Mucosa of rectum (tissue), 2 donors: ENCODE data around the gene PDZRN4.
"Not testable (repeated sequence)": the region's sequence is repeated elsewhere in the genome, so short reads cannot be mapped to it uniquely, and the experiment has no call there.

Experiments used
- H3K27ac ChIP-seq, 2 donors: one replicate each; pipeline ENCODE4 v1.7.0; 2013; ENCODE audit warnings: inconsistent platforms in 2 of 2, low read depth in 2 of 2, low read length in 2 of 2
- H3K27me3 ChIP-seq, 2 donors: one replicate each; pipeline ENCODE4 v1.7.0; 2013; ENCODE audit warnings: low read length in 2 of 2; ENCODE audit not compliant: control insufficient read depth in 2 of 2, insufficient read depth in 2 of 2
- H3K36me3 ChIP-seq, 2 donors: one replicate each; pipeline ENCODE4 v1.7.0; 2013; ENCODE audit warnings: low read length in 2 of 2; ENCODE audit not compliant: control insufficient read depth in 2 of 2, insufficient read depth in 2 of 2
- H3K4me1 ChIP-seq, 2 donors: one replicate each; pipeline ENCODE4 v1.7.0; 2013; ENCODE audit warnings: low read length in 2 of 2, mild to moderate bottlenecking in 1 of 2; ENCODE audit not compliant: control insufficient read depth in 2 of 2, insufficient read depth in 2 of 2
- H3K4me3 ChIP-seq, 2 donors: one replicate each; pipeline ENCODE4 v1.7.0; 2013; ENCODE audit warnings: low read length in 2 of 2
- H3K9ac ChIP-seq, 2 donors: one replicate each; pipeline ENCODE4 v1.7.0; 2013; ENCODE audit warnings: low read length in 2 of 2, low read depth in 1 of 2, mild to moderate bottlenecking in 1 of 2
- H3K9me3 ChIP-seq, 2 donors: one replicate each; pipeline ENCODE4 v1.7.0; 2013; ENCODE audit warnings: low read length in 2 of 2; ENCODE audit not compliant: control insufficient read depth in 2 of 2
- donor health status: healthy.
- donor health status: Normal muscosa, but diverticular disease.

The PDZRN4 gene

GRCh38 chr12:41302979-41303403 is 114.9 kb downstream of the PDZRN4 start:
- Histone ChIP-seq H3K36me3 (no peaks in the 10 kb centered on the region), H3K4me3 (no peak overlapping the region), H3K9ac (no peak overlapping the region), H3K27me3 (no peaks in the 10 kb centered on the region), H3K4me1 (no peaks in the 10 kb centered on the region), H3K9me3 (no peaks in the 10 kb centered on the region), H3K27ac (no peak overlapping the region)

- Histone ChIP-seq H3K36me3 (no peaks in the 10 kb centered on the region), H3K27ac (no peak overlapping the region), H3K9me3 (no peaks in the 10 kb centered on the region), H3K4me3 (no peak overlapping the region), H3K9ac (no peak overlapping the region), H3K27me3 (no peaks in the 10 kb centered on the region), H3K4me1 (no peaks in the 10 kb centered on the region)
Measured at GRCh38 chr12:41304526-41304925, 116.4 kb downstream of the PDZRN4 start.

GRCh38 chr12:41310367-41310766 is 122.2 kb downstream of the PDZRN4 start:
- Histone ChIP-seq H3K4me3 (no peak overlapping the region), H3K27ac (no peak overlapping the region), H3K36me3 (no peaks in the 10 kb centered on the region), H3K9ac (no peak overlapping the region), H3K4me1 (no peaks in the 10 kb centered on the region), H3K27me3 (no peaks in the 10 kb centered on the region), H3K9me3 (no peaks in the 10 kb centered on the region)

GRCh38 chr12:41311883-41312282 is 123.8 kb downstream of the PDZRN4 start:
- Histone ChIP-seq H3K36me3 (no peaks in the 10 kb centered on the region), H3K9ac (no peak overlapping the region), H3K27me3 (no peaks in the 10 kb centered on the region), H3K9me3 (no peaks in the 10 kb centered on the region), H3K27ac (no peak overlapping the region), H3K4me1 (no peaks in the 10 kb centered on the region), H3K4me3 (no peak overlapping the region)

GRCh38 chr12:41312451-41312850 is 124.3 kb downstream of the PDZRN4 start:
- not testable (repeated sequence) for H3K4me1 ChIP-seq, H3K4me3 ChIP-seq, H3K9ac ChIP-seq, H3K9me3 ChIP-seq, H3K27me3 ChIP-seq, H3K27ac ChIP-seq, H3K36me3 ChIP-seq

GRCh38 chr12:41325336-41325735 is 137.2 kb downstream of the PDZRN4 start:
- H3K36me3 ChIP-seq, result no peaks in the 10 kb centered on the region

GRCh38 chr12:41327096-41327895 is 139.2 kb downstream of the PDZRN4 start:
- Histone ChIP-seq H3K27ac (no peak overlapping the region), H3K27me3 (no peaks in the 10 kb centered on the region), H3K4me1 (no peaks in the 10 kb centered on the region), H3K9ac (no peak overlapping the region), H3K4me3 (no peak overlapping the region), H3K36me3 (no peaks in the 10 kb centered on the region), H3K9me3 (no peaks in the 10 kb centered on the region)

More at GRCh38 chr12:41325336-41325735, 137.2 kb downstream of the PDZRN4 start:
- Histone ChIP-seq H3K4me1 (no peaks in the 10 kb centered on the region), H3K9me3 (no peaks in the 10 kb centered on the region), H3K27me3 (no peaks in the 10 kb centered on the region), H3K27ac (no peak overlapping the region), H3K4me3 (no peak overlapping the region), H3K9ac (no peak overlapping the region)

GRCh38 chr12:41333974-41334373 is 145.9 kb downstream of the PDZRN4 start:
- Histone ChIP-seq H3K27ac (no peak overlapping the region), H3K4me3 (no peak overlapping the region)

GRCh38 chr12:41334390-41334789 is 146.3 kb downstream of the PDZRN4 start:
- Histone ChIP-seq H3K4me3 (no peak overlapping the region), H3K27ac (no peak overlapping the region), H3K27me3 (no peaks in the 10 kb centered on the region), H3K4me1 (no peaks in the 10 kb centered on the region), H3K36me3 (no peaks in the 10 kb centered on the region), H3K9ac (no peak overlapping the region), H3K9me3 (no peaks in the 10 kb centered on the region)

More at GRCh38 chr12:41333974-41334373, 145.9 kb downstream of the PDZRN4 start:
- Histone ChIP-seq H3K4me1 (no peaks in the 10 kb centered on the region), H3K27me3 (no peaks in the 10 kb centered on the region), H3K36me3 (no peaks in the 10 kb centered on the region), H3K9ac (no peak overlapping the region), H3K9me3 (no peaks in the 10 kb centered on the region)

GRCh38 chr12:41336041-41336549 is 148.0 kb downstream of the PDZRN4 start:
- H3K4me1 ChIP-seq, result no peaks in the 10 kb centered on the region
- no peak overlapping the region for H3K4me3 ChIP-seq
- H3K27me3 ChIP-seq, result no peaks in the 10 kb centered on the region
- H3K9ac ChIP-seq, result no peak overlapping the region
- H3K36me3 ChIP-seq, result no peaks in the 10 kb centered on the region
- H3K9me3 ChIP-seq, result no peaks in the 10 kb centered on the region
- H3K27ac ChIP-seq, result no peak overlapping the region
